GM15510 (cell line): Measurements from ENCODE around the gene NEMF.
A peak's percentile ranks its signal among the peaks of the same experiment; 100 is the strongest.

Source experiments
- POLR2A ChIP-seq: IDR thresholded peaks from 3 replicates; pipeline ENCODE4 v1.6.1; 2011; ENCODE audit warnings: borderline replicate concordance; ENCODE audit not compliant: insufficient read length; ENCODE audit errors: extremely low read depth

The NEMF gene

GRCh38 chr14:49881350-49882001, 28.9 kb upstream of the NEMF start:
- no peak for TF ChIP-seq POLR2A

GRCh38 chr14:49880267-49881064, 27.9 kb upstream of the NEMF start:
- no peak for TF ChIP-seq POLR2A

- TF ChIP-seq POLR2A = no peak
Measured at GRCh38 chr14:49879646-49880204, 27.1 kb upstream of the NEMF start.

- TF ChIP-seq POLR2A = no peak
Measured at GRCh38 chr14:49876563-49877127, 24.1 kb upstream of the NEMF start.

- TF ChIP-seq POLR2A = no peak
Measured at GRCh38 chr14:49875640-49876198, 23.1 kb upstream of the NEMF start.

GRCh38 chr14:49870908-49871307, 18.3 kb upstream of the NEMF start:
- TF ChIP-seq POLR2A = no peak

- no peak for TF ChIP-seq POLR2A
Measured at GRCh38 chr14:49868720-49869114, 16.1 kb upstream of the NEMF start.

GRCh38 chr14:49867831-49868719, 15.5 kb upstream of the NEMF start:
- TF ChIP-seq POLR2A = peak; percentile 87

GRCh38 chr14:49865431-49865859, 12.9 kb upstream of the NEMF start:
- no peak for TF ChIP-seq POLR2A

- no peak for TF ChIP-seq POLR2A
Measured at GRCh38 chr14:49863487-49864281, 11.1 kb upstream of the NEMF start.

GRCh38 chr14:49862089-49862673, 9.6 kb upstream of the NEMF start:
- no peak for TF ChIP-seq POLR2A

GRCh38 chr14:49861699-49862088, 9.1 kb upstream of the NEMF start:
- TF ChIP-seq POLR2A = no peak

- no peak for TF ChIP-seq POLR2A
Measured at GRCh38 chr14:49860988-49861698, 8.6 kb upstream of the NEMF start.

GRCh38 chr14:49858383-49858782, 5.8 kb upstream of the NEMF start:
- no peak for TF ChIP-seq POLR2A
